Measurements from ENCODE around the gene TARP.
"Not testable (repeated sequence)": the region's sequence is repeated elsewhere in the genome, so short reads cannot be mapped to it uniquely, and the experiment has no call there.

TARP gene

GRCh38 chr7:38259157-38259556 lies 14.3 kb downstream of the TARP start:
- not testable (repeated sequence) for DNase-seq

DNA sequence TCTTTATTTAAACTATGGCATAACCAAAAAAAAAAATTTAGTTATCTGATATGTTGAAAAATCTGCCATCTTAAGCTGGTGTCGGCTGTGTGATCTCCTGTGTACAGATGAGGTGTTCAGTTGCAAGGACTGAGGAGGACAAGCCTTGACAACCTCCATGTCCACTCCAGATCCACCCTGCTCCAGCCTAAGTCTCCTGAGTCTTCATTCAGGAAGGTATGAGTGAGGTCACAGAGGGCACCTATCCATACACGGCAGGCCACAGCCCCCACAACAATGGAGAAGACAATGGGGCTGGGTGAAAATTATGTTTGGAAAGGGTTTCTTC lies 16.1 kb downstream of the TARP start:
- no peak for DNase-seq

DNA sequence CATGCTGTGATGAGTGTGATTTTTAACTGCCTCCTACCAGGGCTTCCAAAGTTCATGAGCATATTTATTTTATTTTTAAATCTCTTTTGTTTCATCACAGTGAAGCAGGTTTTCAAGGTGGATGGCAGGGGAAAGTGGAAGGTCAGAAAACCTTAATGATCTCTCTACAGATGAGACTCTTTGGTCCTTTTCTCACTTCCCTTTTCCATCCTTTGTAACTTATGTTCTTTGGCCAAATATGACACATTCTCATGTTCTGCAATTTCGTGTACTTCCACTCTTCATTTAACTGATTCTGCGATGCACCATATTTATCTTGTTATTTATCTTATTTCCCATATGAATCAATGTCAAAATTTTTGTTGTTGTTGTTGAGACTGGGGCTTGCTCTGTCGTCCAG lies 23.6 kb downstream of the TARP start:
- not testable (repeated sequence) for DNase-seq

GRCh38 chr7:38248069-38248567 lies 25.3 kb downstream of the TARP start:
- no peak for DNase-seq

- DNase-seq: no peak
Observed at GRCh38 chr7:38245409-38245977, 27.9 kb downstream of the TARP start.

DNA sequence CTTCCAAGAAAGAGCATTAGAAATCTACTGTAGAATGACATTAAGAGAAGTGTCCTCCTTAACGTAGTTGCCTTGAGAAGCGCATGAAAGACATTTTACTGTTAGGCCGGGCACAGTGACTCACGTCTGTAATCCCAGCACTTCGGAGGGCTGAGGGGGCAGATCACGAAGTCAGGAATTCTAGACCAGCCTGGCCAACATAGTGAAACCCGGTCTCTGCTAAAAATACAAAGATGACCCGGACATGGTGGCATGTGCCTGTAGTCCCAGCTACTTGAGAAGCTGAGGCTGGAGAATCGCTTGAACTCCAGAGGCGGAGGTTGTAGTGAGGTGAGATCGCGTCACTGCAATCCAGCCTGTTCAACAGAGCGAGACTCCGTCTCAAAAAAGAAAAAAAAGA lies 28.9 kb downstream of the TARP start:
- no peak for DNase-seq

DNA sequence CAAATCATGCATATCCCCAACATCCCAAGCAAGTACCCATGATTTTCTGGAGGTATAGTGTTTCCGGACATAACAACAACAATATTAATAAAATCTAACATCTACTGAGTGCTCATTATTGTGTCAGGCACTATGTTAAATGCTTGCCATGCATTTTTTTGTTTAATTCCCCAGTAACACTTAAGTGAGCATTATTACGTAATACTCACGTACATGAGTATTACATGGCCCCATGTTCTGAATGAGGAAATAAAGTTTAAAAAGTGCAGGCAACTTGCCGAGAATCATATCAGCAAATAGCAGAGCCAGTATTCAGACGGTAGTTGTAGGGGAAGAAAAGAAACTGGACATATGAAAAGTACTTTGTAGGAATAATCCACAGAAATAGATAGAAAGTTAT lies 30.1 kb downstream of the TARP start:
- DNase-seq: not testable (repeated sequence)

GRCh38 chr7:38242814-38243213 lies 30.6 kb downstream of the TARP start:
- no peak for DNase-seq

DNA sequence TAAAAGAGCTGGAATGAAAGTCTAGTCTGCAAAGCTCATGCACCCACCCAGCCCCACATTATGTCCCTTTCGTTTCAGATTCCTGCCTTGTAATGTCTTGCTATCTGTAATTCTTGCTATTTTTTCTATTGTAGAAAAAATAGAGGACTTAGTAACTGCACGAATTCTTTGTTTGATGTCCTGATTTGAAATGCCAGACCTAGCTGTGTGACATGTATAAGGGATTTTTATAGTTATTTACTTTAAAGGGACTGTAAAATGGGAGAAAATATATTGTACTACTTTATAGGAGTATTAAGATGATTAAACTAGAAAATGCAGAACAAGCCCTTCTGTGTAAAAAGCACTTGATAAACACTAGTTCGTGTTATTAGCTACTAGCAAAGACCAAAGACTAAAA lies 32.4 kb downstream of the TARP start:
- no peak for DNase-seq

- DNase-seq: not testable (repeated sequence)
Observed at GRCh38 chr7:38239129-38239528, 34.3 kb downstream of the TARP start.

DNA sequence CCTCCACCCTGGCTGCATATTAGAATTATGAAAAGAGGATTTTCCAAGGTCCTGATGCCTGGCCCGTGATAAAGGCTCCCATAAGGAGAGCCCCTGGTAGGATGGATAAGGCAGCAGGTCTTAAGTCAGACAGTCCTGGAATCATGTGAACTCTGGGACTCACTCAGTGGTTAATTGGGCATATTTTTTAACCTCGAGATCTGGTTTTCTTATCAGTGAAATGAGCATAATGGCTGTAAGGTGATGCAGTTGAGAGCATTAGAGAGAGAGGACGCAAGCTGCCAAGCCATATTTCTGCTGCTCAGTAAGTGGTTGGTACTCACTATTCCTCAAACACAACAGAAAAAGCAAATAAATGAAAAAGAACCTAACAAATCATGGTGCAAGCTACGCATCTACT lies 37.8 kb downstream of the TARP start:
- DNase-seq: no peak

GRCh38 chr7:38234759-38235158 lies 38.7 kb downstream of the TARP start:
- not testable (repeated sequence) for DNase-seq

DNA sequence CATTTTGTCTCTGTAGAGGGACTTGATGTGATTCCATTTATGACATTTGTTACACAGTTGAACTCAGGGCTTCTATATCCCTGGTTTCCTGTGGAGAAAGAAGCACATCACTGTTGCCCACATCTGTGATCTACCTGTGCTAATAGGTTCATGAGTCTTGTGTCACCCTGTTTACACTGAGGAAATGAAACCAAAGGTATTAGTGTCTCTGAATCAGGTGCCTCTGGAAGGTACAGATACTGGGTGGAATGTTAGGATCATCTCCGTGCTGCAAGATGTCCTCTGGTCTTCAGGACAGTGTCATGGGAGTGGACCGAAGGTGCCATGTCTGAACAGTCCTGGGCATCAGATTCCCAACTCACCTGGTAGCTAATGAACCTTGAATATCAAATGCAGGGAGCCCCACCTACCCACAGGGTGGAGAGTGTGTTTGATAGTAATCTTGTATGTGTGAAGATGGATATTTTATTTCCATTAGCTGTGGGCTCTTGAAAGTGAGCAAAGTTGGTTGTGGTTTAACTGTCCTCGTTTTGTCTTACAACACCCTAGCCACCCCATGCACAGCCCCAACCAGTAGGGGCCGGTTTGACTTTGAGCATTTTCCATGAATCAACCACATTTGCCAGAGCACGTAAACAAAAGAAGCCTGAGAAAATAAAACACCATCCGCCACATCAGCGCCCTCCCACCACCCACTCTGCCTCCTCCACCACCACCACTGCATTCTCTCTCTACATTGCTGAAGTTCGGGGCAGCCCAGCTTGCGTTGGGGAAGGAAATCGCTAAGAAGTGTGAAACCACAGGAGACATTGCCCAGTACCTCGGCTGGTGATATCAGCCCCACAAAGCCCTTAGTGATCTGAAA lies 40.7 kb downstream of the TARP start:
- no peak for DNase-seq

GRCh38 chr7:38229884-38230642 lies 43.4 kb downstream of the TARP start:
- no peak for DNase-seq

DNA sequence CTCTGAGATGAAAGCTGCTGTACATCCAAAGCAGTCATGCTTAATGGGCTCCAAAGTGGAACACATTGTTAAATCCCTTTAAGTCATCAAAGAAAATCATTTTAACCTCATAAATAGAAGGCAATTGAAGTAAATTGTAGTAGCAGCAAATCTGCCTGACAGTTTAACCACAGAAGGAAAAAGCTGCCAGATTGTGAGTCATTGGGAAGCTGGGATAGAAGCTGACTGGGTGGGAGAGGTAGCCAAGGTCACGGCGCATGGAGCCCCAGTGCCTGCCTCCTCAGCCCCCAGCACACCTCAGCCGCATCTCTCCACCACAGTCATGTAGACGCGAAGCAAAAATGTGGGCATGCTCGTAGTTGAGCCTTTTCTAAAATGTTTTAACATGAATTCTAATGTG lies 44.0 kb downstream of the TARP start:
- no peak for DNase-seq

- no peak for DNase-seq
Observed at GRCh38 chr7:38224392-38224791, 49.0 kb downstream of the TARP start.

DNA sequence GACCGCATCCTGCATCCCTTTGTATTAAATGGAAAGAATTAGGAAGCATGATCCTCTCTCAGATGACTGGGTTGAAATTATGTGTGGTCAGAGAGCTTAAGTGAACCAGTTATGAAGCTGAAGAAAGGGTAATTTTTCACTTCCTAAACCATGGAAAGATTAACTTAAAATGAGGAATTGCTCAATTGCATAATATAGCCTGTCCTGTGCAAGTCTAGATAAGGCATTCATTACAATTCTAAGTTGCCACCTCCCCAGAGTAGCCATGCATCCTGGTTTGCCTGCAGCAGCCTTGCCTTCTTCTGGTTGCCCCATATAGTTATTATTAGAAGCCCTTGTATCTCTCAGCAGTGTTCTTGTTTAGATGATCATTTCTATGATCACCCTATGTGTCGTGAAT lies 50.1 kb downstream of the TARP start:
- no peak for DNase-seq

- peak; percentile 66 for DNase-seq
Observed at GRCh38 chr7:38222481-38223096, 50.8 kb downstream of the TARP start.

DNA sequence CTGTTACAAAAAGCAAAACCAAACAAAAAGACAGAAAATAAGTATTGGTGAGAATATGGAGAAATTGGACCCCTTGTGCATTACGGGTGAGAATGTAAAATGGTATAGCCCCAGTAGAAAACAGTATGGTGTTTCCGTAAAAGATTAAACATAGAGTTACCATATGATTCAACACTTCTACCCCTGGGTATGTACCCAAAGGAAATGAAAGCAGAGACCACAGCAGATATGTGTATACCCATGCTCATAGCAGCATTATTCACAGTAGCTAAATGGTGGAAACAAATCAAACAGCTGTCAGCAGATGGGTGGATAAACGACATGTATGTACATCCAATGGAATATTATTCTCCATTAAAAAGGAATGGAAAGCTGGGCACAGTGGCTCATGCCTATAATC lies 53.0 kb downstream of the TARP start:
- DNase-seq: no peak

- DNase-seq: no peak
Observed at GRCh38 chr7:38217672-38218071, 55.8 kb downstream of the TARP start.

GRCh38 chr7:38215735-38216670 lies 57.4 kb downstream of the TARP start:
- peak; percentile 83 for DNase-seq

DNA sequence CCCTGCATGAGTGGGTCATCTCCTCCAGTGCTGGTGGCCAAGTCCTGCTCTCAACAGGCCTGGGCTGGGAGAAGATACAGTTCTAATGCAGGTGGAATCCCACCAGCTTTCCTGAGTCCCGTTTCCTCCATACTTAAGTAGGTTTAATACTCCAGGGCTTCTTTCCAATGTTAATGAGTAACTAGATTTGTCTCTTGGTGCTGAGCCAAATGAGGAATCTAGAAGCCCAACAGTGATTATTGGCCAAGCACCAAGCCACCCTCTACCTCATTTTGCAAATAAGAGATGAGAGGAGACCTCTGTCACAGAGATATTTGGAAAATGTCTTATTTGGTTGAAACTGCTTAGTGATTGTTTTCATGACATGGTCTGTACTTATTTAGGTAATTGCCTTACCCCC lies 58.3 kb downstream of the TARP start:
- DNase-seq: no peak
